GM23248 (cell line): ENCODE data around the gene CTRB2.

Experiments used
- EZH2 ChIP-seq: fragments of 200-600 bp; sonication (generic); IDR thresholded peaks from 2 replicates; pipeline ENCODE4 v1.6.1; 2018; ENCODE audit warnings: antibody characterized with exemption, mild to moderate bottlenecking; ENCODE audit not compliant: insufficient read depth, poor library complexity, severe bottlenecking
- EZH2phosphoT487 ChIP-seq: fragments of 200-600 bp; sonication (generic); IDR thresholded peaks from 2 replicates; pipeline ENCODE4 v1.6.1; 2018; ENCODE audit warnings: antibody characterized with exemption, moderate library complexity, mild to moderate bottlenecking, low read depth; ENCODE audit not compliant: insufficient read depth

DNA sequence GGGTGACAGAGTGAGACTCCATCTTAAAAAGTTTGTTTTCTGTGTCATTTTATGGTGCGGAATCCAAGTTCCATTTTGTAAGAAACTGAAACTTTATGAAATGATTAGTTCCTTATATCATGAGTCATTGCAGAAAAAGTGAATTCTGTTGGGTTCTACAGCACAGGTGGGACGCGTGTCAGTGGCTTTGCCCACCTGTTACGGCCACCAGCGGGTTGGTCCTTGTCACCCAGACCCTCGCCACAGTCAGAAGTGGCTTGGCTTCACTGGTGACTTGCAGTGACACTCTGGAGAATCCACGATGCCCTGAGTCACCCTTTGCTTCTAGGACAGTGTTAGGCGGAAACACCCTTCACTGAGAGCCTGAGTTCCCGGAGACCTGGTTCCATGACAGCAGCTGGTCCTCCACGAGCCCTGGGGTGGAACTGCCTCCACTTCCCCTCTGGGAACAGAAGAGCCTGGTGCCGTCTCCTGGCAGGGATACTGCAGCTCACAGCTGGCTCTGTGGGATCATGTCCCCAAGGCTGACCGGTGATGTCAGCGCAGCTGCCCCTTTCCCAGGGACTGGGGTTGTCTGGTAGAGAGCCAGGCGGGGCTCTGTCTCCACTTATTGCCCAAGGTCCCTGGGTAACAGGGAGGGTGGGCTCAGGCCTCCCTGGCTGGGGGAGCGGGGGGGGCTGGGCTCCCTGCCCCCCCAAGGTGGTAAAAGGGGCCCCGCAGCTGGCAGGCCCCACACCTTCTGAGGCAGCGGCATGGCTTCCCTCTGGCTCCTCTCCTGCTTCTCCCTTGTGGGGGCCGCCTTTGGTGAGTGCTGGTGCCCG lies 11.5 kb upstream of the CTRB2 start, which contains the start of gene CTRB1:
- no peak for TF ChIP-seq EZH2
- TF ChIP-seq EZH2phosphoT487: no peak
